Measurements from ENCODE around the gene ASRGL1.

The ASRGL1 gene

DNA sequence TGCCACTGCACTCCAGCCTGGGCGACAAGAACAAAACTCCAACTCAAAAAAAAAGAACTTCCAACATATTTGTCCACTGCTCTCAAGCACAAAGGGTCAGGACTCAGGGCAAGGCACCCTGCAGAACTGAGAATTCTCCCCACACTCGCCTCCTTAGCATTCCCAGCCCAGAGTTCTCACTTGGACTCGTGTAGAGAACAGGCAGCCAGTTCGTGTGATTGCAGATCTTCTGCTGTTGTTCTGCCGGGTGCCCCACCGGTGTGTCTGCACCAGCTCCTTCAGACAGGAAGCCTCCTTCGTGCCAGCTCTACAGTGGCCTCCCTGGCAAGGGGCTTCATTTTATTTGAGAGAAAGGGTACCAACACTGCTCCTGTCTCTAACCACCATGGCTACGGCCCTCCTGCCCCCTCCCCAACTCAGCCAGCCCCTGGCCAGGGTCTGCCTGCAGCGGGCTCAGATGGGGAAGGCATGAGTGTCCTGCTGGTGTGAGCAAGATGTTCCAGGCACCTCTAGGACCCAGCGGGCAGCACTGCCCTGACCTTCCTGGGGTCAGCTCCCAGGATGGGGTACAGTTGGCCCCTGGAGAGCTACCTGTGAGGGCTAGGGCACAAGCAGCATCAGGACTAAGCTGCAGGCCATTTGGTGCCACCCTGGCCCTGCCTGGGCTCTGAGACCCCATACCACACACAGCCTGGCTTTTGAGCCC lies 62.1 kb downstream of the ASRGL1 start:
- DNase-seq (ENCODE audit: low read depth) = no peak
- in situ Hi-C loops (cut with HindIII; ENCODE audit: low sequenced_read_pairs) = no loop called here
- TF ChIP-seq, protein P1, sequence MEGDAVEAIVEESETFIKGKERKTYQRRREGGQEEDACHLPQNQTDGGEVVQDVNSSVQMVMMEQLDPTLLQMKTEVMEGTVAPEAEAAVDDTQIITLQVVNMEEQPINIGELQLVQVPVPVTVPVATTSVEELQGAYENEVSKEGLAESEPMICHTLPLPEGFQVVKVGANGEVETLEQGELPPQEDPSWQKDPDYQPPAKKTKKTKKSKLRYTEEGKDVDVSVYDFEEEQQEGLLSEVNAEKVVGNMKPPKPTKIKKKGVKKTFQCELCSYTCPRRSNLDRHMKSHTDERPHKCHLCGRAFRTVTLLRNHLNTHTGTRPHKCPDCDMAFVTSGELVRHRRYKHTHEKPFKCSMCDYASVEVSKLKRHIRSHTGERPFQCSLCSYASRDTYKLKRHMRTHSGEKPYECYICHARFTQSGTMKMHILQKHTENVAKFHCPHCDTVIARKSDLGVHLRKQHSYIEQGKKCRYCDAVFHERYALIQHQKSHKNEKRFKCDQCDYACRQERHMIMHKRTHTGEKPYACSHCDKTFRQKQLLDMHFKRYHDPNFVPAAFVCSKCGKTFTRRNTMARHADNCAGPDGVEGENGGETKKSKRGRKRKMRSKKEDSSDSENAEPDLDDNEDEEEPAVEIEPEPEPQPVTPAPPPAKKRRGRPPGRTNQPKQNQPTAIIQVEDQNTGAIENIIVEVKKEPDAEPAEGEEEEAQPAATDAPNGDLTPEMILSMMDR (IDR thresholded peaks at IDR 0.05; ENCODE audit: low read depth, low read length, missing control alignments) = no peak

DNA sequence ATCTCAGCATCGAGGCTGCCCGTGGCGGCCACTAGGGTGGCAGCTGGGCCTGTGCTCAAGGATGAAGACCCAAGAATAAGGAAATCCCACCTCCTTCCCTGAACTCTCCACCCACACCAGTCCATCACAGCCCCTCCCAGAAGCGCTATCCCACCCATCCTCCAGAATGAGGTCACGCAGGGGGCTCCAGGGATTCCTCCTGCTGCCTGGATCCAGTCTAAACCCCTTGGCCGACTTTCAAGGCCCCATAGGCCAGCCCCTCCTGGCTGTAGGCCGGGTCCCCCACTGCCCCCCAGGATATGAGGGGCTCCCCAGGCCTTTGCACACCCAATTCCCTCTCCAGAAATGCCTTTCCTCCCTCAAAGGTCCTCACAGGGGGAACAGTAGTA lies 62.6 kb downstream of the ASRGL1 start:
- H3K4me3 ChIP-seq (ENCODE audit: low read depth, low read length) = no peak overlapping the region
- in situ Hi-C loops (cut with HindIII; ENCODE audit: low sequenced_read_pairs) = no loop called here
- DNase-seq (ENCODE audit: low read depth) = no peak
- TF ChIP-seq, protein P1 (IDR thresholded peaks at IDR 0.05; ENCODE audit: low read depth, low read length, missing control alignments) = no peak

More for the DNA sequence above, 62.1 kb downstream of the ASRGL1 start:
- no peak overlapping the region for H3K4me3 ChIP-seq (ENCODE audit: low read depth, low read length)

DNA sequence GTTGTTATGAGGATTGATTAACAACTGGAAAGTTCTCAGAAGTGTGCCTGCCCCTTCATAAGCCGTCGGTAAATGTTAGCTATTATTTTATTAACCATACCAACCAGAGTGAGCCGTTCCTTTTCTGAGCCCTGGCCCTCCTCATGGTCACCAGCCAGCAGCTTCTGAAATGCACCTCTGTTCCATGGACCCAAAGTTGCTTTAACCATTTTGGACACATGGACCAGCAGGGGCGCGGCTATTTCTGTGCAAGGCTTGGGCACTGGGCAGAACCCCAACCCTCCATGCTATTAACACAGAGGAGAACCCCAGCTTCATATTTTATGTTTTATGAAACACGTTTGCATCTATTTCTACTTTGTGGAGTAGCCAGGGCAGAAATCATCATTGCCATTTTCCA lies 63.0 kb downstream of the ASRGL1 start:
- in situ Hi-C loops (cut with HindIII; ENCODE audit: low sequenced_read_pairs) = no loop called here
- TF ChIP-seq, protein P1 (IDR thresholded peaks at IDR 0.05; ENCODE audit: low read depth, low read length, missing control alignments) = no peak
- no peak for DNase-seq (ENCODE audit: low read depth)
- H3K4me3 ChIP-seq (ENCODE audit: low read depth, low read length) = no peak overlapping the region

DNA sequence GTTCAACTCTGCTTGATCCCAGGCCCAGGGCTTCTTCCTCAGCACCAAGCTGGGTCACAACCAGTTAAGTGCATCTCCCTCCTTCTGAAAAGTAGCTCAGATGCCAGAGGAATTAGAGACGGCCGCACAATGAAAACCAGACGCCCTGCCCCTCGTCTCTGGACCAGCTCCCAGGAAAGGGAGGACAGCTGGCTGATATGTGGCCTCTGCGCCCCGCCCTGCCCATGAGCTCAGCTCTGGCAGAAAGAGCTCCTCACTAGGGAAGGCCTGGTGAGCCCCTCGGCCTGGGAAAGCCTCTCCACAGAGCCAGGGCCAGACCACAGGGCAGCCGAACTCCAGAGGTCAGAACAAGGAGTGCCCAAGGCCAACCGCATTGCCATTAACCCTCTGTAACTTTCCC lies 63.5 kb downstream of the ASRGL1 start:
- TF ChIP-seq, protein P1 (IDR thresholded peaks at IDR 0.05; ENCODE audit: low read depth, low read length, missing control alignments) = no peak
- H3K4me3 ChIP-seq (ENCODE audit: low read depth, low read length) = no peak overlapping the region
- peak; percentile 74 for DNase-seq (ENCODE audit: low read depth)
- in situ Hi-C loops (cut with HindIII; ENCODE audit: low sequenced_read_pairs) = no loop called here

DNA sequence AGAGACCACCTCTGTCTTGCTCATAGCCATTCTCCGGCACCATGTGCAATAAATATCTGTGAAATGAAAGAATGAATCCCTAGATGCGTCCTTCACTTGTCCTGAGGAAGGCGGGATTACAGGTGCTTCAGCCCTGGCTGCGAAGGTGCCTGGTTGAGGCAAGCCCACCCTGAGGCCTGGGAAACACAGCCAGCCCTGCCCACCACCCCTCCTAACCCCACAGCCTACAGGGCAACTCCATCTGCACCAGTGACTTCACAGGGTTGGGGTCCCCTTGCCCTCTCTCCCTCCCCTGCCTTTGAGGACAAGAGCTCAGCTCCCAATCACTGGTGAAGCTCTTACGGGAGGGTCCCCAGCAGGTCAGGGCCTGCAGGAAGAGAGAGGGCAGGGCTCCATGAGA lies 64.1 kb downstream of the ASRGL1 start:
- in situ Hi-C loops (cut with HindIII; ENCODE audit: low sequenced_read_pairs) = no loop called here
- no peak overlapping the region for H3K4me3 ChIP-seq (ENCODE audit: low read depth, low read length)
- no peak for DNase-seq (ENCODE audit: low read depth)
- TF ChIP-seq, protein P1 (IDR thresholded peaks at IDR 0.05; ENCODE audit: low read depth, low read length, missing control alignments) = no peak

DNA sequence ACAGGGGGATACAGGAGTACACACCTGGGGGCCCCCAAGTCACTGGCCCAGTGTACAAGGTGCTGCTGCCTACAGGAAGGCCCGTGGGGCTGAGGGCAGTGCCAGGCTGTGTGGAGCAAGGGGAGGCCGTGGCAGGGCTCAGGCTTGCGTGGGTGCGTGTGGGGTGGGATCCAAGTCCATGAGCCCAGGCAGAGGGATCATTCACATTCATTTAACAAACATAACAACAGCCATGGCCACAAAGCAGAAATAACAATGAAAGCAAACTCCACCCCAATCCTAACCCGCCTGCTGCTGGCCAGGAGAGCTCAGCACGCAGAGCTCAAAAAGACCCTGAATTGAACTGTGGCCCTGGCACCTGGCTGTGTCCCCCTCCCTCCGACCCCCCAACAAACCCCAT lies 64.6 kb downstream of the ASRGL1 start:
- no peak for DNase-seq (ENCODE audit: low read depth)
- TF ChIP-seq, protein P1 (IDR thresholded peaks at IDR 0.05; ENCODE audit: low read depth, low read length, missing control alignments) = no peak
- no peak overlapping the region for H3K4me3 ChIP-seq (ENCODE audit: low read depth, low read length)
- in situ Hi-C loops (cut with HindIII; ENCODE audit: low sequenced_read_pairs) = no loop called here
